ENCODE data around the gene ZNF529.
"Not testable (repeated sequence)": the region's sequence is repeated elsewhere in the genome, so short reads cannot be mapped to it uniquely, and the experiment has no call there.

The ZNF529 gene

GRCh38 chr19:36573020-36573894 lies at the start of gene ZNF529:
Gene ZNF529, minus strand, starts transcription at chr19:36573292. Its CDS starts 946 bp downstream, at chr19:36572346.
- peak; percentile 90 for DNase-seq

DNA sequence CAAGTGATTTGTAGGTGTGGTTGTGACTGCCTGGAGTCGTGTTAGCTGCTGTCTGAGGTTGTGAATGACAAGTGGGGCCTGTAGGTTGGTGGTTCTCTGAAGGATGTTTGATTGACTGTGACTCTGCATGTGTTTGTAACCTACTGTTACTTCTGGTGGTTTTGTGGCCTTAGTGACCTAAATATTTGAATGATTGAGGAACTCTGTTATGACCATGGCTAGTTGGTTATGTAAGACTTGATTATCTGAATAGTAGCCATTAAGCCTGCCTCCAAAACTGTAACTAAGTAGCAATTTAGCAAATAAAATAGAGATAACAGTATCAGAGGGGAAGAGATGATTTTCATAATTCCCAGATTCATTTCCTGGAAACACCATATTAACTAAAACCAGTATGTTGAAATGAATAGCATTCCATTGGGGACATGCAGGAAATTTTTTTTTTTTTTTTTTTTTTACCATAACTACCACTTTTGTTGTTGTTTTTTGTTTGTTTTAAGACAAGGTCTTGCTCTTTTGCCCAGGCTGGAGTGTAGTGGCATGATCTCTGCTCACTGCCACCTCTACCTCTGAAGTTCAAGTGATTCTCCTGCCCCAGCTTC lies 32.9 kb upstream of the ZNF529 start:
- DNase-seq, result peak; percentile 38

DNA sequence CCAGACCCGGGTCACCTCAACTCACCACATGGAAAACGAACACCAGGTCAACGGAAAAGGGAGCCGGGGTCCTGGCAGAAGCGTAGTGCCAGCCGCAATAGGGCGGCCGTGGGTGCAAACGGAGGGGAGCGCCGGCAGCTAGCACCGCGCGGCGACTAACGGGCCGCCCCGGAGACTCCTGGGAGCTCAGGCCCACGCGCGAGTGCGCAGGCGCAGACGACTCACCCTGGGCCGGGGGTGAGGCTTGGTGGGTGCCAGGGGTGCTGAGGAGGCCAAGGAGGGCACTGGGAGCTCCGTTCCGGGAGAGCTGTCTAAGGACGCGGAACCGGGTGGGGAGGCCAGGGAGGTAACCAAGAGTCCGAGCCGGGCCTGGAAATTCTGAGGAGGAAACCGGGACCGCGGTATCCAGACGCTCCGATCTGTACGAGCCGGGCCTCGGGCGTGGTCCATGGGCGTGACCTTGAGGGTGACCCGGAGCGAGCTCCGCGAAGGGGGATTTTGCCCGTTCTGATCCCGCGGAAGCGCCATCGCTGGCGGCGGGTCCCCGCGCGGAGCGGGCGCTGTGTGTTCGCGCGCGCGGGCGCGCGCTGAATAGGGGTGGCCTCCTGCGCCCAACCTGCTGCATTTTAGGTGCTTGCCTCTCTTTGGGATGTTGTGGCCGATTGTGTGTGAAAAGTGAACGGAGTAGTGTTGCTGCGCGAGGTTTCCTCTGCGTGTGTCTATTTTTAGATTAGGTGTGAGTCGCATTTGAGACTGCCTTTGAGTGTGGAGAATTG lies 32.2 kb upstream of the ZNF529 start, which contains the start of gene ZNF382:
Gene ZNF382, plus strand, starts transcription at position 213 of the 776 bp plus-strand sequence. CDS start 4,602 bp downstream, outside the sequence.
- peak; percentile 84 for DNase-seq

DNA sequence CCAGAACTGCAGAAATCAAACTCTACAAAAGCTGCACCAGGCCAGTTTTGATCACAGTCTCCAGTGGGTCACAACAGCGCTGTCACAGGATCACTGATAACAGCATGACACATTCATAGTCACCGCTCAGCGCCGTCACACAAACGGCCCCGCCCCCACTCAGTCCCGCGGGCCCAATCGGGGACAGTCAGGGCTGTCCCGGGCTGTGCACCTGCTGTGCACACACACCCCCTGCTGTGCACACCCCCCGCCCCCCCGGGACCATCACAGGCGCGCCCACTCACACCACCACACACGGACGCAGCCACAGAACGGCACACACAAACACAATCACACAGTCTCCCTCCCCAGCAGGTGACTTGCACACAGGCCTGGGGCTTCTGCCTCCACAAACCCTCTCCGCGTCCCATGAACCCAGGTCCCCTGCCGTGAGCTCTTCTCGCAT lies 31.6 kb upstream of the ZNF529 start:
- peak; percentile 80 for DNase-seq

- DNase-seq, result not testable (repeated sequence)
These were observed 29.6 kb upstream of the ZNF529 start for GRCh38 chr19:36602681-36603080.

GRCh38 chr19:36579255-36579654 lies 6.2 kb upstream of the ZNF529 start:
- no peak for DNase-seq

DNA sequence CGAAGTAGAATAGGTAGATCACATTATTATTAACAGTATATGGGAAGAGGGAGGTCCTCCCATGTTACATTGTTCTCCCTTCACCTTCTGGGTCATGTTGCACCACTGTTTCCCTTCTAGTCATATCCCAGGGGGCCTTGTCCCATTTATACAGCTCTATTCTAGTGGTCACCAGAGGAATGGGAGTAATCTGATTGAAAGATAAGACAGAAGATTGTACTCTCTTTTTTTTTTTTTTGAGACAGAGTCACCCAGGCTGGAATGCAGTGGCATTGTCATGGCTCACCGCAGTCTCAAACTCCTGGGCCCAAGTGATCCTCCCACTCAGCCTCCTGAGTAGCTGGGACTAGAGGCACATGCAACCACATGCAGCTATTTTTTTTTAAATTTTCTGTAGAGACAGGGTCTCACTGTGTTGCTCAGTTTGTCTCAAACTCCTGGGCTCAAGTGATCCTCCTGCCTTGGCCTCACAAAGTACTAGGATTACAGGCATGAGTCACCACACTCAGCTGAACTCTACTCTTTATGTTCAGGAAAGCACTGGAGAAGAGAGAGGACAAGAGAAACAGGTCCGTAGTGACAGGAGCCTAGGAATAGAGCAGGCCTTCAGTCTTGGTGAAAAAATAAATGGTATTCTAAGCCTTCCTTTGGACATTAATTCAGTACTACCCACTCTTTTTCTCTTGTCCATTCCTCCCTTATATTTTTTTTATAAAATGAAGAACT lies 4.3 kb upstream of the ZNF529 start:
- no peak for DNase-seq

GRCh38 chr19:36574741-36575140 lies 1.6 kb upstream of the ZNF529 start:
- no peak for DNase-seq

DNA sequence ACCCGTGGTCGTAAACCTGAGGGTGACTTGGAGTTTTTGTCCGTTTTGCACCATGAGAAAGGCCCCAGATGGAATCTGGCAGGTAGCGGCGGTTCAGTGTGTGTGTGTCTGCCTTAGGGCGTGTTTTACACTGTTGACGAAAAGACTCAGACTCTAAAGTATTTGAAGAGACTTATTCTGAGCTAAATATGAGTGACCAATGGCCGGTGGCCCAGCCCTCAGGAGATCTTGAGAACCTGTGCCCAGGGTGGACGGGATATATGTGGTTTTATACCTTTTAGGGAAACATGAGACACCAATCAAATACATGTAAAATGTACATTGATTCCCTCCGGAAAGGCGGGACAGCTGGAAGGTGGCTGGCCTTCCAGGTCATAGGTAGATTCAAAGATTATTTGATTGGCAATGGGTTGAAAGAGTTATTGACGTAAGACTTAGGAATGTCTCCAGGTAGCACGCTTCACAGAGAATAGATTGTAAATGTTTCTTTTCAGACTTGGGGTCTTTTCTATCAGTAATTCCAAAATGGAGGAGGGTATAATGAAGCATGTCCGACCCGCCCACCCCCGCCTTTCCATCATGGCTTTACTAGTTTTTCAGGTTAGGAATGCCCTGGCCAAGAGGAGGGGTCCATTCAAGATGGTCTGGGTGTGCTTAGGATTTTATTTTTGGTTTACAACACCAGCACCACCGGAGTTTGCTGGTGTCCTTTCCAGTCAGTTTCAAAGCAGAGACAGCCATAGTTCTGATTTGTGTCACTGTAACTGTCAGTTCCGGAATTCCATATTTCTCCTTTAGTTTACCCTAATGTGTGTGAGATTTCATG lies 1.0 kb upstream of the ZNF529 start:
- DNase-seq, result no peak

DNA sequence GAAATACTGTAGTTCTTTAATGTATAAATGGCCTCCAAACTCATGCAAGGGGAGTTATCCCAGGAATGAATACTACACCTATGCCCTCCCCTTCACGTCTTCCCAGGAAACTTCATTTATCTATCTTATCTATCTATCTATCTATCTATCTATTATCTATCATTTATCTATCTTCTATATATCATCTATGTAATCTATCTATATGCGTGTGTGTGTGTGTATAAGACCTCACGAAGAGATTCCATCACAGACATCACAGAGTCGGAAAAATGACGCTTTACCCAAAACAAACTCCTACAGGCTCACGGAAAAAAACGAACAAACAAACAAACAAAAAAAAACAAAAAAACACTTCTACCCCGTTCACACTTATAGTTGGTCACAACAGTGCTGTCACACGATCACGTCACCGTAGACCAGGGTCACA lies 486 bp downstream of the ZNF529 start:
- no peak for DNase-seq

DNA sequence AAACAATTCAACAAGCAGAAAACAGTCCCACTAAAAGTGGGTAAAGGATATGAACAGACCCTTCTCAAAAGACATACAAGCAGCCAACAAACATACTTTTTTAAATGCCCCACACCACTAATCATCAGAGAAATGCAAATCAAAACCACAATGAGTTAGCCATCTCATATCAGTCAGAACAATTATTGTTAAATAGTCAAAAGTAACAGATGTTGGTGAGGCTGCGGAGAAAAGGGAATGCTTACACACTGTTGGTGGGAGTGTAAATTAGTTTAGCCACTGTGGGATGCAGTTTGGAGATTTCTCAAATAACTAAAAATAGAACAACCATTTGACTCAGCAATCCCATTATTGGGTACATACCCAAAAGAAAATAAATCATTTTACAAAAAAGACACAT lies 8.7 kb downstream of the ZNF529 start:
- no peak for DNase-seq

DNA sequence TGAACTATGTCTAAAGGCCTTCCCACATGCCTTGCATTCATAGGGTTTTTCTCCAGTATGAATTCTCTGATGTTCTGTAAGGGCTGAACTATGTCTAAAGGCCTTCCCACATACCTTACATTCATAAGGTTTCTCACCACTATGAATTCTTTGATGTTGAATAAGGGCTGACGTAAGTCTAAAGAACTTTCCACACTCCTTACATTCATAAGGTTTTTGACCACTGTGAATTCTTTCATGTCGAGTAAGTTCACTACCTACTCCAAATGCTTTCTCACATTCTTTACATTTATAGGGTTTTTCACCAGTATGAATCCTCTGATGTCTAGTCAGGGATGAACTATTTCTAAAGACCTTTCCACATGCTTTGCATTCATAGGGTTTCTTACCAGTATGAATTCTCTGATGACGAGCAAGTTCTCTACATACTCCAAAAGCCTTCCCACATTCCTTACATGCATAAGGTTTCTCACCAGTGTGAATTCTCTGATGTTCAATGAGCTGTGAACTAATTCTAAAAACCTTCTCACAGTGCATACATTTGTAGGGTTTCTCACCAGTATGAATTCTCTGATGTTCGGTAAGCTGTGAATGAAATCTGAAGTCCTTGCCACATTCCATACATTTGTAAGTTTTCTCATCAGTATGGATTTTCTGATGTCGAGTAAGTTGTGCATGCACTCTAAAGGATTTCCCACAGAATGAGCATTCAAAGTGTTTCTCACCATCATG lies 25.9 kb downstream of the ZNF529 start:
- no peak for DNase-seq

DNA sequence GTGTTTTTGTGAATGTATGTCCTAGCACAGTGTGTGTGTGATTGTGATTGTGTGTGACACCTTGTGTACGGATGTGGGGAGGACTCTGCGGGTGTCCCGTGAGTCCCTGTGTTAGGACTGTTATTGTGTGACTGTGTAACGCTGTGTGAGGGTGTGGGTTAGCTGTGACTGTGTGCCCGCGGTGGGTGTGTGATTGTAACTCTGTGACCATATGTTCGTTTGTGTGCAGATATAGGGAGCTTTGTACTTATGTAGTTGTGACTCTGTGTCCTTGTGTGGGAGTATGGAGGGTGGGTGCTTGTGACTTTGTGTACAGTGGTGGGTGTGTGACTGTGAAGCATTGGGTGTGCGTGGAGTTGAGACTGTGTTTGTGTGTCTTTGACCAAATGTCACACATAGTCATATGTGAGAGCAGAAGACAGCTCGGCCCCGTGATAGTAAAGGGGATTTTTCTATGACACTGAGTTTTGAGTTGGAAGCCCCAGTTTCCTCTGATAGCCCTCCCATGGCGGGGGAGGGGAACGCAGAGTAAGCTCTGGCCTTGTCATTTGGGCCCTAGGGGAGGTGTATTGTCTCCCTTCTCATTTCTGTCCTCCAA lies 44.1 kb downstream of the ZNF529 start:
- DNase-seq, result peak; percentile 18

GRCh38 chr19:36528194-36528920 lies 44.7 kb downstream of the ZNF529 start, which contains the start of gene ZNF260:
Gene ZNF260, minus strand, starts transcription at chr19:36528271. Its CDS starts 13,033 bp downstream, at chr19:36515238.
- peak; percentile 95 for DNase-seq

DNA sequence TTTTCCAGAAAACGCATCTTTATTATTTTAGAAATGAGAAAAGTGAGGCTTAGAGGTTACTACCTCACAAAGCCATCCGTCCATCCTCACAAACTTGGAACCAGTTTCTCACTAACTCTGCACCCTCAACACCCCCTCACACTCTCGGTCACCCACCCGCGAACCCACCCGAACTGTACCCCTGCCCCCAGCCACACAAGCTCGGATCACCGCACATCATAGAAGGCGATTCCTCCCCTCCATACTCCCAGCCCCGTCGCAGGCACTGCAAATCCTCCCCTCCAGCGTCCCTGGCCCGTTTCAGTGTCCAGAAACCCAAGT lies 45.3 kb downstream of the ZNF529 start:
- DNase-seq, result no peak

- DNase-seq, result no peak
These were observed 45.8 kb downstream of the ZNF529 start for GRCh38 chr19:36527341-36527740.

GRCh38 chr19:36526581-36526980 lies 46.5 kb downstream of the ZNF529 start:
- no peak for DNase-seq

- no peak for DNase-seq
These were observed 48.5 kb downstream of the ZNF529 start for GRCh38 chr19:36524617-36525016.

GRCh38 chr19:36514012-36514612 lies 59.0 kb downstream of the ZNF529 start:
- no peak for DNase-seq
